GM19452 (cell line): ENCODE results near the gene PDCD1LG2.

Source experiments
- ATAC-seq: cut with Tn5 transposase; IDR thresholded peaks from one replicate; pipeline ENCODE4 v1.9.1; 2021; ENCODE audit not compliant: unreplicated experiment

PDCD1LG2 gene

GRCh38 chr9:5608298-5609225, 98.2 kb downstream of the PDCD1LG2 start:
- no peak for ATAC-seq

- no peak for ATAC-seq
Observed at GRCh38 chr9:5609226-5609596, 98.9 kb downstream of the PDCD1LG2 start.

GRCh38 chr9:5610491-5610890, 100.2 kb downstream of the PDCD1LG2 start:
- ATAC-seq, result no peak

GRCh38 chr9:5611321-5612184, 101.2 kb downstream of the PDCD1LG2 start:
- ATAC-seq, result no peak

GRCh38 chr9:5612185-5612530, 101.8 kb downstream of the PDCD1LG2 start:
- no peak for ATAC-seq

GRCh38 chr9:5614192-5614591, 103.9 kb downstream of the PDCD1LG2 start:
- ATAC-seq, result no peak

- no peak for ATAC-seq
Observed at GRCh38 chr9:5614985-5615384, 104.7 kb downstream of the PDCD1LG2 start.

GRCh38 chr9:5617749-5618148, 107.4 kb downstream of the PDCD1LG2 start:
- peak; percentile 92 for ATAC-seq

GRCh38 chr9:5620494-5620893, 110.2 kb downstream of the PDCD1LG2 start:
- ATAC-seq, result no peak
